ENCODE data around the gene ZNF630. TPM values are rescaled to one million over a fixed set of nuclear protein-coding genes. Genes with fewer than 3 reads are reported as not detected.

The ZNF630 gene
- 0.61 and 1.2 TPM in 2 replicates for polyA plus RNA-seq (2012; rRNA removed)
- 0.88 and 0.93 TPM in 2 replicates for polyA plus RNA-seq (2012; cell fraction: cytosol; rRNA removed)
- polyA plus RNA-seq (2012; cell fraction: nucleus; rRNA removed) = 1.9 and 2.8 TPM in 2 replicates

DNA sequence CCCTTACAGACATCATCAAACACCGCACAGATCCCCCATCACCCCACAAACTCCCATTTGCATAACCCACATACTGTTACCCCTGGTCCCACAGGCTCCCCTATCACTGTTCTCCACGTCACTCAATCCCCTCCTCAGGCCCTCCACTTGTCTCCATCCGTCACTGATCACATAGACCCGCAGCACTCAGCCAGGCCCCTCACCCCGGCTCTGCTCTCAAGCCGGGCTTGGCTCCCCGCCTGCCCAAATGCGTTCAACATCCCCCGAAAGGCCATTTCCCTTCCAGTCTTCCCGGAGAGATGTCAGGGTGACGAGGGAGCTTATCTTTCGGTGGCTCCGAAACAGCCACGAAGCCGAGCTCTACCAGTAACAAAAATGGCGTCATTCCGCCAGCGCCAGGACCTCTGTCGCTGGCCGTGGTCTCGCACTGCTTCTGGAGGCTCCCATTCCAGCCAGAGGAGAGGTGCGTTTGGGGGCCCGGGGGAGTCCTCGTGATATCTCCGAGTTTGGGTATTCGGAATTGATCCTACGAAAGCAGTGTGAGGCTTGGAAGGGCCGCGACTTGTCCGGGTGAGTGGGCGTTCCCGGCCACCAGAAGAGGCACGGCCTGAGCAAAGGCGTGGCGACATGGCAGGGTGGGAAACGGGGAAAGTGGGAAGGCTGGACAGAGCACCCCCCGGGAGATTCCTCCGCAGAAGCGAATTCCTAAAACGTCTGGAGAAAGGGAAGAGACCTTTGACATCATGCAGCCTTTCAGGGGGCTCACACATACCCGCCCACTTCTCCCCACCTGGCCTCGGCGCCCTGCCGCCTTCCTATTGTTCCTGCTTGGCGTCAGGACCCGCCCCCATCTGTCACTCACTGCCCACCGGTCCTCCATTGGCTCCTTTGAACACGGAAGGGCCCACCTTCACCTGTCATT, at the start of gene ZNF630:
ZNF630 (minus strand) TSS at position 577 of the 922 bp plus-strand sequence. CDS start 4,754 bp downstream, outside the sequence.
- Histone ChIP-seq H3K79me2 (ENCODE audit: insufficient read depth) (no peaks in the 10 kb centered on the region), H3K27ac (ENCODE audit: low read depth in 2 of 2, low read length in 1 of 2) (peak within 1 kb of the TSS in 1 of 2 experiments; percentile 67; a peak in 2 of 4 replicates), H3K4me3 (ENCODE audit: low read depth in 2 of 2, low read length in 1 of 2) (peak within 1 kb of the TSS; percentile 55 to 68), H3K27me3 (ENCODE audit: insufficient read depth) (no peaks in the 10 kb centered on the region; the same call in 1 of the 2 replicates), H2AFZ (ENCODE audit: low read depth) (peak within 1 kb of the TSS; percentile 86), H4K20me1 (ENCODE audit: insufficient read depth) (no peaks in the 10 kb centered on the region), H3K9me3 (no peaks in the 10 kb centered on the region), H3K9me2 (no peaks in the 10 kb centered on the region), H3K9ac (peak within 1 kb of the TSS; percentile 70), H3K36me3 (replicated peaks in 1 of 2; ENCODE audit: control insufficient read depth in 1 of 2, insufficient read depth in 2 of 2, low read length in 1 of 2) (no peaks in the 10 kb centered on the region), H3K4me1 (ENCODE audit: control insufficient read depth in 1 of 2, insufficient read depth in 2 of 2, low read depth in 1 of 2, low read length in 1 of 2) (no peaks in the 10 kb centered on the region; a peak in 1 of 4 replicates), H3F3A (replicated peaks; ENCODE audit: insufficient read depth) (no peaks in the 10 kb centered on the region), H3K4me2 (peak within 1 kb of the TSS; percentile 70)
- WGBS (ENCODE audit: low lambda C conversion rate) = 10% methylated on average over 17 of the region's 48 CpGs
- ChIA-PET POLR2A (interaction anchor here (0.6 kb wide), 1 partner anchor 527 kb away, joined by 7 read pairs; no protein-coding TSS in a partner anchor), CTCF (no interaction called here)
- TF ChIP-seq PBX3 (IDR thresholded peaks at IDR 0.05) = peak; percentile 92
- TF ChIP-seq YY1 (IDR thresholded peaks at IDR 0.05; ENCODE audit: low read depth) = peak; percentile 91
- TF ChIP-seq RAD21 (IDR thresholded peaks at IDR 0.05; ENCODE audit: low read length) = no peak
- no peak for TF ChIP-seq NRF1 (IDR thresholded peaks at IDR 0.05; ENCODE audit: low read depth, low read length)
- TF ChIP-seq GABPA (IDR thresholded peaks at IDR 0.05; ENCODE audit: low read depth) = no peak
- TF ChIP-seq RFX5 (IDR thresholded peaks at IDR 0.05; ENCODE audit: low read length) = 0 out of 2 replicates have a peak, but pooled peaks have one; percentile 47
- 0 out of 2 replicates have a peak, but pooled peaks have one; percentile 27 for TF ChIP-seq MXI1 (IDR thresholded peaks at IDR 0.05; ENCODE audit: low read depth, low read length)
- no peak for TF ChIP-seq ELF1 (IDR thresholded peaks at IDR 0.05)
- DNase-seq = peak; percentile 75

- Histone ChIP-seq H3K4me3 (ENCODE audit: low read depth in 2 of 2, low read length in 1 of 2) (no peak overlapping the region), H3K79me2 (ENCODE audit: insufficient read depth) (no peaks in the 10 kb centered on the region), H3K9me2 (no peaks in the 10 kb centered on the region), H4K20me1 (ENCODE audit: insufficient read depth) (no peaks in the 10 kb centered on the region), H3K27me3 (ENCODE audit: insufficient read depth) (peaks cover 12% of the 10 kb centered on the region; the same call in 1 of the 2 replicates), H3K4me1 (ENCODE audit: control insufficient read depth in 1 of 2, insufficient read depth in 2 of 2, low read depth in 1 of 2, low read length in 1 of 2) (no peaks in the 10 kb centered on the region), H3K27ac (ENCODE audit: low read depth in 2 of 2, low read length in 1 of 2) (no peak overlapping the region), H2AFZ (ENCODE audit: low read depth) (no peak overlapping the region), H3K4me2 (no peak overlapping the region), H3K9me3 (no peaks in the 10 kb centered on the region), H3F3A (replicated peaks; ENCODE audit: insufficient read depth) (no peaks in the 10 kb centered on the region), H3K9ac (no peak overlapping the region), H3K36me3 (replicated peaks in 1 of 2; ENCODE audit: control insufficient read depth in 1 of 2, insufficient read depth in 2 of 2, low read length in 1 of 2) (no peaks in the 10 kb centered on the region)
- ChIA-PET CTCF (no interaction called here), POLR2A (no interaction called here)
- WGBS (ENCODE audit: low lambda C conversion rate) = 10% methylated on average over 6 of the region's 6 CpGs
- TF ChIP-seq CHD2 (IDR thresholded peaks at IDR 0.05; ENCODE audit: low read length, partially characterized antibody) = no peak
- TF ChIP-seq YY1 (IDR thresholded peaks at IDR 0.05; ENCODE audit: low read depth) = no peak
- TF ChIP-seq ELF1 (IDR thresholded peaks at IDR 0.05) = no peak
- TF ChIP-seq RXRA (IDR thresholded peaks at IDR 0.05; ENCODE audit: borderline replicate concordance, low read depth) = no peak
- no peak for TF ChIP-seq TEAD4 (IDR thresholded peaks at IDR 0.05; ENCODE audit: borderline replicate concordance, insufficient read depth)
- no peak for TF ChIP-seq NRF1 (IDR thresholded peaks at IDR 0.05; ENCODE audit: low read depth, low read length)
- no peak for TF ChIP-seq CTCF (IDR thresholded peaks at IDR 0.05)
- no peak for TF ChIP-seq TCF12 (IDR thresholded peaks at IDR 0.05)
- no peak for DNase-seq
These were observed 36.3 kb upstream of the ZNF630 start for GRCh38 chrX:48107717-48108116.
